Prostate gland (tissue), 2 donors: ENCODE measurements around the gene AATK. TPM values are rescaled to one million over a fixed set of nuclear protein-coding genes. Genes with fewer than 3 reads are reported as not detected.

Experiments
- DNase-seq: peaks from one replicate; pipeline ENCODE4 v3.0.0-alpha.2; 2019; ENCODE audit warnings: low spot score
- H3K27ac ChIP-seq, 2 donors: fragments of 200-600 bp; sonication (generic); 2 replicates each; pipeline ENCODE4 v1.5.1; 2017 to 2019
- H3K27me3 ChIP-seq: fragments of 200-600 bp; sonication (generic); replicated peaks from 2 replicates; pipeline ENCODE4 v1.5.1; 2019; ENCODE audit not compliant: insufficient read depth
- H3K36me3 ChIP-seq, 2 donors: fragments of 200-600 bp; sonication (generic); 1 replicate in 1 of 2; 2 replicates in 1 of 2; pipeline versions ENCODE4 v1.5.1 to v1.8.1; 2017 to 2019
- H3K4me1 ChIP-seq: fragments of 200-600 bp; sonication (generic); replicated peaks from 2 replicates; pipeline ENCODE4 v1.5.1; 2019
- H3K4me3 ChIP-seq, 2 donors: fragments of 200-600 bp; sonication (generic); 2 replicates each; pipeline ENCODE4 v1.5.1; 2017 to 2019
- H3K9me3 ChIP-seq: fragments of 200-600 bp; sonication (generic); 2 replicates; pipeline ENCODE4 v1.5.1; 2017
- POLR2A ChIP-seq: fragments of 450-650 bp; IDR thresholded peaks from one replicate; pipeline ENCODE4 v1.6.1; 2016; ENCODE audit warnings: antibody characterized with exemption, mild to moderate bottlenecking
- POLR2AphosphoS5 ChIP-seq: sonication (generic); formaldehyde crosslinking; IDR thresholded peaks from one replicate; pipeline ENCODE4 v1.6.1; 2017; ENCODE audit warnings: antibody characterized with exemption
- WGBS: methylation state at CpG from one replicate; pipeline ENCODE4 v1.1.5; 2018; 5-methylcytosine and 5-hydroxymethylcytosine counted together
- intact Hi-C: fragments of 100-400 bp; cut with DNase I; formaldehyde crosslinking; loops from one replicate; pipeline ENCODE4 v1.14.2; 2022
- total RNA-seq, 2 donors: library from RNA; depleted of rRNA; stranded (reverse); fragments of >200 nt; gene quantifications; one replicate each; pipeline ENCODE4 v1.1.0, GENCODE V29; 2016
- TF ChIP-seq, protein P1 (sequence below), 4 experiments: fragments of 200-600 bp in 2 of 4; fragments of 450-650 bp in 2 of 4; sonication (generic) in 2 of 4; IDR thresholded peaks; 1 replicate in 3 of 4; 2 replicates in 1 of 4; pipeline ENCODE4 v1.5.1; 2016 to 2019; ENCODE audit warnings: antibody characterized with exemption in 4 of 4, mild to moderate bottlenecking in 2 of 4, moderate library complexity in 2 of 4

The AATK gene
- total RNA-seq, 2 donors from 2014 or later = 5.2 to 6.6 TPM

- Histone ChIP-seq H3K4me1 (no peaks in the 10 kb centered on the region), H3K27me3 (no peaks in the 10 kb centered on the region), H3K36me3 (no peaks in the 10 kb centered on the region), H3K27ac (no peak overlapping the region), H3K9me3 (no peaks in the 10 kb centered on the region), H3K4me3 (no peak overlapping the region)
- TF ChIP-seq POLR2AphosphoS5 (no peak), POLR2A (no peak)
- TF ChIP-seq, protein P1, sequence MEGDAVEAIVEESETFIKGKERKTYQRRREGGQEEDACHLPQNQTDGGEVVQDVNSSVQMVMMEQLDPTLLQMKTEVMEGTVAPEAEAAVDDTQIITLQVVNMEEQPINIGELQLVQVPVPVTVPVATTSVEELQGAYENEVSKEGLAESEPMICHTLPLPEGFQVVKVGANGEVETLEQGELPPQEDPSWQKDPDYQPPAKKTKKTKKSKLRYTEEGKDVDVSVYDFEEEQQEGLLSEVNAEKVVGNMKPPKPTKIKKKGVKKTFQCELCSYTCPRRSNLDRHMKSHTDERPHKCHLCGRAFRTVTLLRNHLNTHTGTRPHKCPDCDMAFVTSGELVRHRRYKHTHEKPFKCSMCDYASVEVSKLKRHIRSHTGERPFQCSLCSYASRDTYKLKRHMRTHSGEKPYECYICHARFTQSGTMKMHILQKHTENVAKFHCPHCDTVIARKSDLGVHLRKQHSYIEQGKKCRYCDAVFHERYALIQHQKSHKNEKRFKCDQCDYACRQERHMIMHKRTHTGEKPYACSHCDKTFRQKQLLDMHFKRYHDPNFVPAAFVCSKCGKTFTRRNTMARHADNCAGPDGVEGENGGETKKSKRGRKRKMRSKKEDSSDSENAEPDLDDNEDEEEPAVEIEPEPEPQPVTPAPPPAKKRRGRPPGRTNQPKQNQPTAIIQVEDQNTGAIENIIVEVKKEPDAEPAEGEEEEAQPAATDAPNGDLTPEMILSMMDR (IDR thresholded peaks at IDR 0.05) = no peak
- no peak for DNase-seq
- WGBS = 74% methylated on average over 7 of the region's 7 CpGs
- intact Hi-C loops = no loop called here
These were observed 20.2 kb upstream of the AATK start for GRCh38 chr17:81186203-81186602.

GRCh38 chr17:81184555-81184954 lies 18.5 kb upstream of the AATK start:
- Histone ChIP-seq H3K9me3 (no peaks in the 10 kb centered on the region), H3K27ac (no peak overlapping the region), H3K27me3 (no peaks in the 10 kb centered on the region), H3K4me3 (no peak overlapping the region), H3K36me3 (no peaks in the 10 kb centered on the region), H3K4me1 (no peaks in the 10 kb centered on the region)
- intact Hi-C loops = no loop called here
- DNase-seq = no peak
- WGBS = 15% methylated on average over 15 of the region's 15 CpGs
- TF ChIP-seq, protein P1 (IDR thresholded peaks at IDR 0.05) = no peak
- TF ChIP-seq POLR2A (no peak), POLR2AphosphoS5 (no peak)

GRCh38 chr17:81183807-81184206 lies 17.8 kb upstream of the AATK start:
- Histone ChIP-seq H3K9me3 (no peaks in the 10 kb centered on the region), H3K36me3 (no peaks in the 10 kb centered on the region), H3K4me3 (no peak overlapping the region), H3K27me3 (no peaks in the 10 kb centered on the region), H3K4me1 (no peaks in the 10 kb centered on the region), H3K27ac (no peak overlapping the region)
- intact Hi-C loops = no loop called here
- no peak for TF ChIP-seq POLR2A
- TF ChIP-seq POLR2AphosphoS5 = no peak
- TF ChIP-seq, protein P1 (IDR thresholded peaks at IDR 0.05) = no peak
- DNase-seq = no peak
- 95% methylated on average over 11 of the region's 11 CpGs for WGBS

DNA sequence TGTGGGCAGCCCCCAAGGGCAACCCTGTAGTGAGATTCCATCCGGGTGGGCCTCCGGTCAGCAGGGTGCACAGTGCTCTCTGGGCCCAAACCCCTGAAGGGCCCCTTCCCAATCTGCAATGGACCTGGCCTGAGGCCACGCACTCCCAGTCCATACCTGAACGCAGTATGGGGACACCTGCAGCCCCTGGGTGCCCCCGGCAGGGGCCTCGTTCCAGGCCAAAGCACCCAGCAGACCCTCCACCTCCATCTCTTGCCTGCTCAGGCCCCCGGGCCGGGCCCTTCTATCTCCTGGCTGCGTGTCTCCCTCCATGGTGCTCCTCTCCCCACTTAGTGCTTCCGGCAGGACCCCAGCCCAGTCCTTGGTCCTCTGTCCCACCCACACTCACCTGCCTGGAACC lies 17.3 kb upstream of the AATK start:
- TF ChIP-seq POLR2AphosphoS5 (no peak), POLR2A (no peak)
- TF ChIP-seq, protein P1 (IDR thresholded peaks at IDR 0.05) = no peak
- intact Hi-C loops = no loop called here

GRCh38 chr17:81182596-81182995 lies 16.6 kb upstream of the AATK start:
- intact Hi-C loops = no loop called here
- 89% methylated on average over 5 of the region's 5 CpGs for WGBS

More for the DNA sequence above, 17.3 kb upstream of the AATK start:
- no peaks in the 10 kb centered on the region for H3K9me3 ChIP-seq
- DNase-seq = no peak
- no peaks in the 10 kb centered on the region for H3K4me1 ChIP-seq
- WGBS = 95% methylated on average over 10 of the region's 10 CpGs
- H3K27ac ChIP-seq = no peak overlapping the region
- H3K27me3 ChIP-seq = no peaks in the 10 kb centered on the region
- H3K36me3 ChIP-seq = no peaks in the 10 kb centered on the region
- H3K4me3 ChIP-seq = no peak overlapping the region

More at GRCh38 chr17:81182596-81182995, 16.6 kb upstream of the AATK start:
- Histone ChIP-seq H3K4me3 (no peak overlapping the region), H3K36me3 (no peaks in the 10 kb centered on the region), H3K9me3 (no peaks in the 10 kb centered on the region), H3K27ac (no peak overlapping the region), H3K27me3 (no peaks in the 10 kb centered on the region), H3K4me1 (no peaks in the 10 kb centered on the region)
- DNase-seq = no peak
- TF ChIP-seq POLR2AphosphoS5 (no peak), POLR2A (no peak)
- TF ChIP-seq, protein P1 (IDR thresholded peaks at IDR 0.05) = no peak
